ENCODE data around the gene CLTCL1. TPM values are rescaled to one million over a fixed set of nuclear protein-coding genes. Genes with fewer than 3 reads are reported as not detected.

CLTCL1 gene
- total RNA-seq, 4 donors from 2014 or later: 3.8 to 8.6 (median 5.6) TPM

- Histone ChIP-seq H3K27ac (no peak overlapping the region), H3K27me3 (peaks cover 54% of the 10 kb centered on the region), H3K4me3 (no peak overlapping the region), H3K4me1 (peaks cover 23 to 42% (median 39%) of the 10 kb centered on the region in 4 donors), H3K36me3 (no peaks in the 10 kb centered on the region), H3K9me3 (no peaks in the 10 kb centered on the region)
- in situ Hi-C loops (cut with MboI; ENCODE audit: low pct_ligation_motif_present in 1 of 4, low pct_unique_long_range_greater_than_20kb in 1 of 4, low sequenced_read_pairs in 3 of 4) (no loop called here), intact Hi-C loops (cut with DNase I; ENCODE audit: low total_unique reads) (no loop called here)
- 35% methylated on average over 7 of the region's 7 CpGs; no CpG with 5 or more reads in 1 of the 2 donors for WGBS, 2 donors (ENCODE audit: low coverage in 1 of 2)
- DNase-seq: no peak
- TF ChIP-seq POLR2A (IDR thresholded peaks at IDR 0.05) (no peak), POLR2AphosphoS5 (IDR thresholded peaks at IDR 0.05) (no peak), CTCF (IDR thresholded peaks at IDR 0.05) (no peak), EP300 (IDR thresholded peaks at IDR 0.05; ENCODE audit: low read depth) (no peak)
Measured at GRCh38 chr22:19169947-19170318, 121.6 kb downstream of the CLTCL1 start.

GRCh38 chr22:19169002-19169946 lies 122.2 kb downstream of the CLTCL1 start:
- DNase-seq: no peak
- peak overlapping the region in 2 of 4 donors; percentile 23 to 32 for H3K4me3 ChIP-seq
- peaks cover 61% of the 10 kb centered on the region for H3K27me3 ChIP-seq
- 9% methylated on average over 51 of the region's 58 CpGs; no CpG with 5 or more reads in 1 of the 2 donors for WGBS, 2 donors (ENCODE audit: low coverage in 1 of 2)
- peaks cover 23 to 38% (median 36%) of the 10 kb centered on the region in 4 donors for H3K4me1 ChIP-seq
- no peaks in the 10 kb centered on the region for H3K36me3 ChIP-seq
- TF ChIP-seq CTCF (IDR thresholded peaks at IDR 0.05) (no peak), POLR2A (IDR thresholded peaks at IDR 0.05) (no peak), EP300 (IDR thresholded peaks at IDR 0.05; ENCODE audit: low read depth) (no peak), POLR2AphosphoS5 (IDR thresholded peaks at IDR 0.05) (no peak)
- no peak overlapping the region for H3K27ac ChIP-seq
- in situ Hi-C loops (cut with MboI; ENCODE audit: low pct_ligation_motif_present in 1 of 4, low pct_unique_long_range_greater_than_20kb in 1 of 4, low sequenced_read_pairs in 3 of 4) (no loop called here), intact Hi-C loops (cut with DNase I; ENCODE audit: low total_unique reads) (no loop called here)
- no peaks in the 10 kb centered on the region for H3K9me3 ChIP-seq

- in situ Hi-C loops (cut with MboI; ENCODE audit: low pct_ligation_motif_present in 1 of 4, low pct_unique_long_range_greater_than_20kb in 1 of 4, low sequenced_read_pairs in 3 of 4): no loop called here
- no peak for TF ChIP-seq POLR2A (IDR thresholded peaks at IDR 0.05)
- no peak for TF ChIP-seq POLR2AphosphoS5 (IDR thresholded peaks at IDR 0.05)
- TF ChIP-seq CTCF (IDR thresholded peaks at IDR 0.05): no peak
- intact Hi-C loops (cut with DNase I; ENCODE audit: low total_unique reads): no loop called here
- WGBS, 2 donors (ENCODE audit: low coverage in 1 of 2): 54 to 82% methylated on average over 4 to 17 of the region's 17 CpGs
- Histone ChIP-seq H3K27ac (no peak overlapping the region), H3K4me1 (peaks cover 18 to 30% (median 28%) of the 10 kb centered on the region in 4 donors), H3K27me3 (peaks cover 71% of the 10 kb centered on the region), H3K4me3 (no peak overlapping the region), H3K36me3 (no peaks in the 10 kb centered on the region), H3K9me3 (no peaks in the 10 kb centered on the region)
- DNase-seq: no peak
Measured at GRCh38 chr22:19168088-19168890, 123.2 kb downstream of the CLTCL1 start.
